Suprapubic skin (tissue), 3 donors: ENCODE data around the gene SCN4A.
"Not testable (repeated sequence)": the region's sequence is repeated elsewhere in the genome, so short reads cannot be mapped to it uniquely, and the experiment has no call there.

Experiments used
- CTCF ChIP-seq, 2 donors: fragments of 200-600 bp in 1 of 2; fragments of 450-650 bp in 1 of 2; sonication (generic) in 1 of 2; IDR thresholded peaks; one replicate each; pipeline ENCODE4 v1.5.1; 2016 to 2019; ENCODE audit warnings: antibody characterized with exemption in 2 of 2, mild to moderate bottlenecking in 1 of 2, moderate library complexity in 1 of 2
- POLR2AphosphoS5 ChIP-seq, 3 donors: sonication (generic); formaldehyde crosslinking; IDR thresholded peaks; one replicate each; pipeline ENCODE4 v1.6.1; 2017; ENCODE audit warnings: antibody characterized with exemption in 3 of 3

- peak; percentile 27 to 37 for TF ChIP-seq CTCF (IDR thresholded peaks at IDR 0.05)
- TF ChIP-seq POLR2AphosphoS5 (IDR thresholded peaks at IDR 0.05) = not testable (repeated sequence)
Measured at GRCh38 chr17:63889026-63889848, 83.5 kb downstream of the SCN4A start.
